GM18511 (cell line): ENCODE data around the gene PRRC2B.

Experiments
- ATAC-seq: cut with Tn5 transposase; IDR thresholded peaks from one replicate; pipeline ENCODE4 v1.9.1; 2021; ENCODE audit warnings: mild to moderate bottlenecking, moderate library complexity; ENCODE audit not compliant: unreplicated experiment

Gene PRRC2B

DNA sequence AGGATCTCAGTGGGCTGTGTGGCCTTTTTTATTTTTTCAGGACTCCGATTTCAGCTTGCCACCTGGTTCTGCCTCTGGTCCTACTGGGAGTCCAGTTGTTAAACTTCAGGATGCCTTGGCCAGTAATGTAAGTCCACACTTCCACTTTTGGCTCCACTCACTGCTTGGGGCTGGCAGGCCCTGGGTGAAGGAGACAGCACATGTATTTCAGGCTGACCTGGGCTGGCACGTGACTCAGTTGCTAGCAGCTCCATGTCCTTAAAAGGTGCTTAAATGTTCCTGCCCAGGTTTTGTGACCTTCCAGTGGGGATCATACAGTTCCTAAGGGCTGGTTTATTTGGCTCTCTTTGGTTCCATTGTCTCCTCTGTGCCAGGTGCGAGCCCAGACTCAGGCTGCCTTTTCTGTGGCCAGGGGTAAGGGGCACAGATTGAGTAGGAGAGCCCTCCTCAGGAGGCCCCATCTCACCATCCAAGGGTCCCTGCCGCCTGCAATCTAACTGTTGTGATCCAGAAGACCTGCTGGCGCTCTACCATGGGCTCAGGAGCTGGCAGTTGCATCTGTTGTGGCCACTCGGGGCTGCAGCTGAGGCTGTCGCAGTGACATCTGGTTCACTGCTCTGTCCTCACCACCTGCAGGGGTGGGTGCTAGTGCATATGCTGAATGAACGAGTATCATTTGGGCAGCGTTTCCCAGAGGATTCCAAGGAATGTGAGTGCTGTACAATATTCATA lies 89.6 kb downstream of the PRRC2B start:
- no peak for ATAC-seq

DNA sequence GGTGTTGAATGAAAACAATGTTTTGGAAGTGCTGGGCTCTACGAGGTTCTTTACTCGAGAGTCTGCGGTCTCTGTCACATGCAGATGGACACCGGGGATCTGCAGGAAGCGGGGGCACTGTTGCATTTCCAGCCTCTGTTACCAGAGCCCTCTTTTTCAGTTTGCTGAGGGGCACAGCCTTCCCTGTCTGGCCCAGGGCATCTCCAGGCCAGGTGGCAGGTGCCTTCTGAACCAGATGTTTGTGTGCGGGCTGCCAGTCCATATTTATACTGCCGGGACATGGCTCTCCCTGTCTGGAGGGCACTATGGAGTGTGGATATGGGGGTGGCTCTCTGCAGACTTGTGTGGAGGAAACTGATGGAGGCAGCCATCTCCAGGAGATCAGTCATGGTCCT lies 90.2 kb downstream of the PRRC2B start:
- ATAC-seq = no peak

DNA sequence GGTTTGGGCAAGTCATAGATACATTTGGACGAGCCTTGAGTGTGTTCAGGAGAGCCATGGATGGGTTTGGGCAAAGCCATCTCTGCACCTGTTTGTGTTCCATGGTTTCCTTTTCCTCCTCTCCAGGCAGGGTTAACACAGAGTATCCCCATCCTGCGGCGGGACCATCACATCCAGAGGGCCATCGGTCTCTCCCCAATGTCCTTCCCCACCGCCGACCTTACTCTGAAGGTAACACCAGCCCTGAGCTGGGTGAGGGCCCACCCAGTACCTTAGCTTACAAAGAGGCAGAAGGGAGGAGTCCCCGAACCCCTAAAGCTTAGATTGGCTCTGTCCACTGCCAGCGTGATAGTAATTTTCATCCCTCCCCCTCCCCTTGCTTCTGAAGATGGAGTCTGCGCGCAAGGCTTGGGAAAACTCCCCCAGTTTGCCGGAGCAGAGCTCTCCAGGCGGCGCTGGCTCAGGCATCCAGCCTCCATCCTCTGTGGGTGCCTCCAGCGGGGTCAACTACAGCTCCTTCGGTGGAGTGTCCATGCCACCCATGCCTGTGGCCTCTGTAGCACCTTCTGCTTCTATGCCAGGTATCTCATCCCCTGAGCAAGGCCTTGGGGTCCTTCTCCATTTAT lies 90.8 kb downstream of the PRRC2B start:
- no peak for ATAC-seq

DNA sequence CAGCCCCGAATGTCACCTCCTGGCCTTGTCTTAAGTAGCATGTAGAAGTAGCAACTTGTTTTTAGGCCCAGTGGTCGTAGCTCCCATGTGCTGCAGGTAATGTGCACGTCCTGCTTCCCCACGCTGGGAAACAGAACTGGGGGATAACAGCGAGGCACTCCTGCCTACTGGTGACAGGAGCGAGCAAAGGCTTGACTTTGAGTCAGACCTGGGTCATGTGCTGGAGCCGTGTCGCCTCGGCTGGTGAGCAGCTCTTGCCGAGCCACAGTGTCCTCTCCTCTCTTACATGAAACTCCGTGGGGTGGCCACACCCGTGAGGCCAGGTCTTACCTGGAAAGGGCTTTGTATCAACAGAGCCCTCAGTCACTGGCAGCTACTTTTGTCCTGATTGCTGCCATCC lies 91.3 kb downstream of the PRRC2B start:
- ATAC-seq = no peak

DNA sequence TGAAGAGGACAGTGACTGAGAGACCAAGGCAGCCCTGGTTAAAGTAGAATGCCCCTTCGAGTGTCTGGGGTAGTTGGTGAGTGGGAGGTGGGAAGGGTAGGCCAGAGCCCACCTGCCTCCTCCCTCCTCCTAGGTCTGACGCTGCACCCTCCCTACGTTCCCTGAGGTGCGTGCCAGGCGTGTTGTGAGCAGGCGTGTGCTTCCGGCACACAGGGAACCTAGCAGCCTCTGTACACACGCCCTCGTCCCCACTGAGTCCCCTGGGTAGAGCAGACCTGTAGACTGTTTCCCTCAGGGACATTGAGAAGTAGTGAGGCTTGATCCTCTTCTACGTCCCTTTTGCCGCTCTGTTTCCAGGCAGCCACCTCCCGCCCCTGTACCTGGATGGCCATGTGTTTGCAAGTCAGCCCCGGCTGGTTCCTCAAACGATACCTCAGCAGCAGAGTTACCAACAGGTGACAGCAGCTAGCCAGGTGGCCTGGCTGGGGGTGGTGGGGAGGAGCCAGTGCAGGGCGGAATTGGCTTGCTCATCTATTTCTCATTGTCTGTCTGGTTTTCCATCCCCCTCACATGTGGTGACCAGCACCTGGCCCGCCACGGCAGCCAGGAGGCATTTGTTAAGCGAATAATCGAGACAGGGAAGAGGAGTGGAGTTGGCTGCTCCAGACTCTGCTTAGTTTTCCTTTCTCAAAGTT lies 92.0 kb downstream of the PRRC2B start:
- ATAC-seq = no peak

DNA sequence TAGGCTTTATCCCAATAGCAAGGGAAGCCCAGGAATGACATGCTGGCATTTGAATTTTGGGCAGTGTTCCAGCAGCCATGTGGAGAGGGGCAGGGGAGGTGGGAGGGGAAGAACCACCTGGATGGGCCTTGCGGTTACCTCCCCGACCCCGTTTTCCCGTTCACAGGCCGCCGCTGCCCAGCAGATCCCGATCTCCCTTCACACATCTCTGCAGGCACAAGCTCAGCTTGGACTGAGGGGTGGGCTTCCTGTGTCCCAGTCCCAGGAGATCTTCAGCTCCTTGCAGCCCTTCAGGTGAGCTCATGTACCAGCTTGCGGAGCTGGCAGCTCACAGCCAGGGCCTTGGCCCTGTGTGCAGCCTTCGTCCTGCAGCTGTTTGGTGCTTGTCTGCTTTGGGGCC lies 93.1 kb downstream of the PRRC2B start:
- no peak for ATAC-seq

DNA sequence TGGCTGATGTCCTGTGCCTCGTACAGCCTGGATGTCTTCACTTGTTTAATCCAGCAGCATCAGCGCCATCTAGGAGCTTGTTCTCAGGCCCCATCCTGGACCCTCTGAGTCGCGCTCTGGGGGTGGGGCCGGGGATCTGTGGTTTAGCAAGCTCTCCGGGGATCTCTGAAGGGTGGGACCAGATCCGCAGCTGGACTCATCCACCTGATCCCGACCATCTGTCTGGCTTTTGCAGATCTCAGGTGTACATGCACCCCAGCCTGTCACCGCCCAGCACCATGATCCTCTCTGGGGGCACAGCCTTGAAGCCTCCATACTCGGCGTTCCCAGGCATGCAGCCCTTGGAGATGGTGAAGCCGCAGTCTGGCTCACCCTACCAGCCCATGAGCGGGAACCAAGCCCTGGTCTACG lies 93.7 kb downstream of the PRRC2B start:
- no peak for ATAC-seq

DNA sequence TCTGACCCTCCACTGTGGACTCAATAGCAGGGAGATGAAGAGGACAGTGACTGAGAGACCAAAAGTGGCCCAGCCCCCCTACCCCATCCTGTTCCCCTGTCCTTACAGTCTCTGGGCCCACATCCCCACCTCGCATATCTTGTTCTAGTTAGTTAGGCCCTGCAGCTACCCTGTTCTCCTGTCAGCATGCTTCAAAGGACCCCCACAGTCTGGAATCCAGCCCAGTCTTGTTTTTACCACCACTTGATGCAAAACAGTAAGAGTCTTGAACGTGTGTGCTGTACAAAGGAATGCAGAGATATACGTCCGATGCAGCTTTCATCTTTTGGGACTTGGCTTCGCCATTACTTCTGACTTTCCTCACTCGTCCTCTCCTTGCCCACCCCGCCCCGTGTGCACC lies 96.6 kb downstream of the PRRC2B start:
- ATAC-seq = no peak

DNA sequence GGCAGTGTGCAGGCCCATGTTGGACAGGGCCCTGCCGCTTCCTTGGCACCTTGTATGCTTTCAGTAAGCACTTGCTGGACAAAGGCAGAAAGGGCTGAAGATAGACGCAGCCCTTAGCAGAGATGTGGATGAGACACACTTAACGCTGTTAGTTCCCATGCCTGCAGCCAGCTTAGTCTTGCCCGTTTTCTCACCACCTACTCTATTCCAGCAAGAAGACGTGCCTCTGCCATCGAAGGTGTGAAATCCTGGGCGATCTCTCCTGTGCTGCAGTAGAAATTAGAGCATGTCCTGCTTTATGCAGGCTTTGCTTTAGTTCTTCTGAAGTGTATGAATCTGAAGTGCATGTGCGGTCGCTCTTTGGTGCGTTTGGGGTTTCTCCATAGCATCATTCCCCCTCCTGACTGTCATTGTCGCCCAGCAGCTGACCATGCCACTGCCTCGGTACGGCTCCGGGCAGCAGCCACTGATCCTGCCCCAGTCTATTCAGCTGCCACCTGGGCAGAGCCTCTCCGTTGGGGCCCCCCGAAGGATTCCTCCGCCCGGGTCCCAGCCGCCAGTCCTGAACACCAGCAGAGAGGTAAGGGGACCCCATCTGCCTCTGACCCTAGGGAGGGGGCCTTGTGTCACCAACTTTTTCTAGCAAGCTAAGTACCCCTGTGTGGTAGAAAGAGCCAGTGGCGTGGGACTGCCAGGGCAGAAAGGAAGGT lies 97.3 kb downstream of the PRRC2B start:
- no peak for ATAC-seq

DNA sequence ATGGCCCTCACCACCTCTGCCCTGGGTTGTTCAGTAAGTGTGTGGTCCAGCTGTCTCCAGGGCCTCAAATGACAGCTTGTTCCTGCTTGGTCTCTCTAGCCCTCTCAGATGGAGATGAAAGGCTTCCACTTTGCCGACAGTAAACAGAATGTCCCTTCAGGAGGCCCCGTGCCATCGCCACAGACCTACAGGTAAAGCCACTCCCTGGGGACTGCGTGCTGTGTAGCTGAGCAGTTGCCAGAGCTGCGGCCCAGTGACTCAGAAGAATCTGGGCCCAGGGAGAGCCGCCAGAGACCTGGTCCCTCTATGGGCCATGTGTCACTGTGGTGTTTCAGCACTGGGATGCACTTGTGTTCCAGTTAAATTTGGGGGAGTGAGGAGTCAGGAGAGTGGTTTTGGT lies 98.2 kb downstream of the PRRC2B start:
- ATAC-seq = no peak

DNA sequence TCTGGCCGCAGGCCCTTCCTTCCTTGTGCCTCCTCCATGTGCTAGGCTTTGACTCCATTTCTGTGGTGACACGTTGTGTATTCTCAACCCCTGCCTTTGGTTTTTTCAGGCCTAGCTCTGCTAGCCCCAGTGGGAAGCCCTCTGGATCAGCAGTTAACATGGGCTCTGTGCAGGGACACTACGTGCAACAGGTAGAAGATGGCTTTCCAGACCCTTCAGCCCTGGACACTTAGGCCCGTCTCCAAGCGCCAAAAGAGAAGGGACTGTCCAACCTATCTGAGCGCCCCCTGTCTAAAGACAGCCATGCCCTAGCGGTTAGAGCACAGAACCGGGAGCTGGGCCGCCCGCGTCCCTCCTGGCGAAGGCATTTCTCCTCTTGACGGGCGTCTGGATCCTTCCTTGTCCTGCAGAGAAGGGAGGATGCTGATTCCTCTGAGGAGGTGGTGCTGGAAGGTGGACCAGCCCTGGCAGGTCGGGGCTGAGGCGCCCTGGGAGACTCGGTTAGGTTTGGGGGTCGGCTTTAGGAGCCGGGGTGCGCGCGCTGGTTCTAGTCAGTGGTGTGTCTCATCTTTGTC lies 100.5 kb downstream of the PRRC2B start:
- no peak for ATAC-seq

DNA sequence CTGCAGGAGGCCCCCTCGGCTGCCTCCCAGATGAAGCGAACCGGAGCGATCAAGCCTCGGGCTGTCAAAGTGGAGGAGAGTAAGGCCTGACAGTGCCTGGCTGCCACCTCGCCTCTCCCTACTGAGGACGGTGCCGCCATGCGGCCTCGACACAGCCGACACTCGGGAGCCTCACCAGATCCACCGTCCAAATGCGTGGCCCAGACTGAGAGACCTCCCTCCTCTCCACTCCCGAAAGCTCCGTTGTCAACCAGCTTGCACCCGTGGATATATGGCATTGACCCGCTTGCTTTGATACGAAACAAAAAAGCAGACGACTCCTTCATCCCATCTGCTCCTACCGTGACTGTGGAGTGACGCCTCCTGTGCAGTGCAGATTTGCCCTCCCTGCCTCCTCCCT lies 101.9 kb downstream of the PRRC2B start:
- no peak for ATAC-seq

DNA sequence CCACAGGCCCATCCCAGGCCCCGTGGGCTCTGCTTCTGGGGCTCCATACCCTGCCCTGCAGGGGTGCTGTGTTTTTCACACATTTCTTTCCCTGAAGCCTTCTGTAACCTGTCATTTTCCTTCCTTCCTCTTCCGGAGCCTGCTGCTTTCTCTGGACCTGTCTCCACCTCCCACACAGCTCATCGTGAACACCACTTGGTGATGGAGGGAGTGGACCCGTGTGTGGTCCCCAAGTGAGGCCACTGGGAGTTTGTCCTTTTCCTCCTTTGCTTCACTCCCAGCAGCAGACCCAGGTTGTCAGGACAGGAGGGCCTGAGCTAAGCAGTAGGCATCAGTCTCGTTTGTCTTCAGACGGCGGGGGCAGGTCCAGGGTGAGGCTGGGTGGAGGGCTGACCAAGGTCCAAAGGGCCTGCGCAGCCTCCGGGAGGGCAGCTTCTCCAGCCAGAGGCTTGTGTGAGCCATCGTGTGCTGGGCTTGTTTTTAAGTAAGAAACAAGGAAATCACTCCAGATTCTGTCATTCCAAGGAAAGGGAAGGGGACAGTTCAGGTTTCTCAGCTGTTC lies 103.0 kb downstream of the PRRC2B start:
- no peak for ATAC-seq

DNA sequence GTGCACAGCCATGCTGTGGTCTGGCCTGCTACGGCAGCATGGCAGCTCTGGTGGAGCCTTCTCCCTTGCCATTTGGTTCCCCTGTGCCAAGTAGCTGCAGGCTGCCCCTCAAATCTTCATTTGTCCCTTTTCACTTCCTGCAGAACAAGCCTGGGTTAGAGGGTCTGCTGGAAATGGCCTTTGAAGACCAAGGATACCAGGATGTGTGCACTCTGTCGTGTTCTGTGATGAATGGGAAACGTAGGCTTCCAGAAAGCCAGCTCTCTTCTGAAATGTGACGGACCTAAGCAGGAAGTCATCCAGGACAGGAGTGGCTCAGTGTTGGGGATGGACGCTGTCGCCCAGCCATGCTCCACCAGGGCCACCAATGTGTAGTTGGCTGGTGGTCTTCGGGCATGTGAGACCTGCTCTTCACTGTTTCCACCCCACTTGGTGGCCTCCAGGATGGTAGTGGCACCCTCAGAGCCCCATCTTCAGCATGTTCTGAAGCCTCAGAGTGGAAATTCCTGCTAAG lies 105.4 kb downstream of the PRRC2B start:
- no peak for ATAC-seq

DNA sequence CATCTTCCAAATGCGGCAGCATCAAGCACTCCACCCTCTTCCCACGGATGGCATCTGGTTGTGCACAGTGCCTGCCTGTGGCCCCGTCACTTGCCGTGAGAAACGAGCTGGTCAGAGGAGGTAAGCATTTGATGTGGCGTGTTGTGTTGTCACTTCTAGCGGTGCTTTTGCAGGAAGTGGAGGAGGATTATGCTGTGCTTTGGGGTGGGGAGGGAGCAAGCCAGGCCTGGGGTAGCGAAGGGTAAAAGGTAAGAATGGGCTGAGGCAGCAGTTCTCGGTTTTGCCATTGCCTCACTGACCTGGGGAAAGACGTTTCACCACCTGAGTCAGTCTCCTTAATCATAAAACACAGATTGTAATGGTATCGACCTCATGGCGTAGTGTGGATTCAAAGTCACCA lies 106.5 kb downstream of the PRRC2B start:
- ATAC-seq = no peak

DNA sequence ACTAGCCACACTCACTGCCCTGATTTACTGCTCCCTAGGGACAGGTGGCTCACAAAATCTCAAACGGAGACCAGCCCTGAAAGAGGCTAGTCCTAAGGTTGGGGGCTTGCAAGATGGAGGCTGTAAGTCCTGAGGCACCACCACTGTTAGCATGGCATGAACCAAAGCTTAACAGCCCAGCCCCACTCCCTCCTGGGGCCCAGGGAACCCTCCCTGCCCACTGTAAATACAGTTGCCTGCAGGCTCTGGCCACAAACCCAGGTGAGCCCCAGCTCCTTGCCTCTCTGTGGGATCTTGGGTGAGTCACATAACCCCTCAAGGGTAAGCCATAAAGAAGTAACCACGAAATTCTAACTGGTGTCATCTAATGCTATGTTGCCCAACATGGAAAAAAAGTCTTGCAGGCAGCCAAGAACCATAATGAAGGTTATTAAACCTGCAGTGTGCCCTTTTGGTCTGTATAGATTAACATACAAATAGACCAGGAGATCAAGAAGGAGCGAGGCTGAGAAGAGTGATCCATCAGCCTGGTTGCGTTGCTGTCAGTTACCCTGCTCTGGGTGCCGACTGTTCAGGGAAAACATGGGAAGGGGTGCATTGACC lies 107.2 kb downstream of the PRRC2B start:
- ATAC-seq = no peak

DNA sequence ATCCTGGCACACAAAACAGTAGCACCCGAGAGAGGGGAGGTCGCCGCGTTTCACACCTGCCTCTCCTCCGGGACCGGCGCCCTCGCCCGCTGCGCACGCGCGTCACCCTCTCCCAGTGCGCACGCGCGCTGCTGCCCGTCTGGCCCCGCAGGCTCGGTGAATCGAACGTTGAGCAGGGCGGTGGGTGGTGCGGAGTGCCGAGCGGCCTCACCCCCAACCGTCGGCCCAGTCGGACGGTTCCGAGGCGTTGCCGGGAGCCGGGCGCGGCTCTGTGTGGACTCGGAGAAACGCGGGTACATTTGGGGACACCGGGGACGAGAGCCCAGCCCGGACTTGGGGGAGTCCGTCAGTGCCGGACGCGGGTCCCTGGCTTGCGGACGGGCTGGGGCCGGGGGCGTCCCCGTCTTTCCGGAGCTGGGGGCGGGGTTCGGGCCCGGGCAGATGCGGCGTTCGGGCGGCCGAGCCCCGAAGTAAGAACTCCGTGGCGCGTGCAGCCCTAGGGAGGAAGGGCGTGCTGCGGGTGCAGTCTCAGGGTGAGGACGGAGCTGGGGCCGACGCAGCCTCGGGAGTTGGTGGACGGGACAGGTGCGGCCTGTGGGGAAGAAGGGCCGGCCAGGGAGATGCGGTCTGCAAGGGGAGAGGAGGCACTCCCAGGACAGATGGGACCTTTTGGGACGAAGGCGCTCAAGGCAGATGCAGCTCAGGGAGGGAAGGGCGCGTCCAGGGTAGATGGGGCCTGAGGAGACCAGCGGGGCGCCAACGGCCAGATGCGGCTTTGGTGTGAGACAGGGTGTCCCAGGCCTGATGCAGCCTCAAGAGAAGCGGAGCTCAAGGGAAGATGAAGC lies 109.1 kb downstream of the PRRC2B start, which contains the start of gene POMT1:
Gene POMT1 (plus strand): TSS at position 138 of the 845 bp plus-strand sequence. CDS start 1,301 bp downstream, outside the sequence.
- ATAC-seq = peak; percentile 83

DNA sequence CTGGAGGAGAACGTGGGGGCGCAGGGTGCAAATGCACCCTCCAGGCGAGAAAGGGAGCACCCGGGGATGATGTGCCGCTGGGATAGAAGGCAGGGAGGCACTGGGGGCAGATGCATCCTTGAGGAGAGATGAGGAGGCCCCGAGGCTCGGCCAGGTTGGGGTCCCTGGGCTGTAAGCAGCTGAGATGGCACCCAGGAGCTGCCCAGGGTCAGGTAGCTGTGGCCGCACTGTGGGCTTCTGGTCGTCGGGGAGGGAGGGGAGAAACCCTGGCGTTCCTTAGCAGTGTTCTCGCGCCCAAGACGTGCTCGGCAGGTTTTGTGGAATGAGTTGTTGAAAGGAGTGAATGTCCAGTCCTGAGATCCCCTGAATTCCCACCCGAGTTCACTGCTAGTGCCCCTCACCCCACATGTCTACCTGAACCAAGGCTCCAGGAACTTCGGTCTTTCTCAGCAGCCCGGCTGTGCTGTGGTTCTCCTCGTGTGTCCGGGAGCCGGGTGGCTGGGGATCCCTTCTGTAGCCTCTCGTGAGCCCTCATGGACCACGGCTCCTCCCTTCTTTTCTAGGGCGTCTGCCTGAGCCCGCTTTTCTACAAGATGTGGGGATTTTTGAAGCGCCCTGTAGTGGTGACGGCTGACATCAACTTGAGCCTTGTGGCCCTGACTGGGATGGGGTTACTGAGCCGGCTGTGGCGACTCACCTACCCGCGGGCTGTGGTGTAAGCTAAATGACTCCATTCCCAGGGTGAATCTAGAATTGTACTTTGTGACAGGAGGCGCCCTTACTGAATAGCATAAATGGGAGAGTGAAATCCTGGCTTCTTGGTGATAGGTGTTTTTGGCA lies 110.0 kb downstream of the PRRC2B start:
- ATAC-seq = no peak
